Psoas muscle (tissue), 8 donors: ENCODE measurements around the gene ZFHX2. TPM values are rescaled to one million over a fixed set of nuclear protein-coding genes. Genes with fewer than 3 reads are reported as not detected.
"Not testable (repeated sequence)": the region's sequence is repeated elsewhere in the genome, so short reads cannot be mapped to it uniquely, and the experiment has no call there.

ENCODE experiments used
- ATAC-seq, 4 donors: fragments of 200-7000 bp; cut with Tn5 transposase; one replicate each; pipeline ENCODE4 v1.9.1; 2020; ENCODE audit warnings: moderate library complexity in 3 of 4, mild to moderate bottlenecking in 2 of 4
- DNase-seq, 2 donors: peaks; one replicate each; pipeline ENCODE4 v3.0.0-alpha.2; 2020
- H3K27ac ChIP-seq: fragments of 200-600 bp; one replicate; pipeline ENCODE4 v1.8.0; 2022
- H3K27me3 ChIP-seq, 3 donors: fragments of 200-600 bp in 1 of 3; one replicate each; pipeline versions ENCODE4 v1.6.1 to v1.8.0; 2013 to 2022; ENCODE audit warnings: low read length in 2 of 3, mild to moderate bottlenecking in 2 of 3, moderate library complexity in 1 of 3; ENCODE audit not compliant: insufficient read depth in 3 of 3
- H3K36me3 ChIP-seq, 2 donors: fragments of 200-600 bp in 1 of 2; one replicate each; pipeline versions ENCODE4 v1.6.1 to v1.8.0; 2013 to 2022; ENCODE audit warnings: low read depth in 1 of 2, mild to moderate bottlenecking in 1 of 2, moderate library complexity in 1 of 2; ENCODE audit not compliant: insufficient read depth in 1 of 2
- H3K4me1 ChIP-seq: fragments of 200-600 bp; one replicate; pipeline ENCODE4 v1.8.0; 2022
- H3K4me3 ChIP-seq: fragments of 200-600 bp; one replicate; pipeline ENCODE4 v1.8.0; 2022; ENCODE audit warnings: mild to moderate bottlenecking
- H3K9me3 ChIP-seq: fragments of 200-600 bp; one replicate; pipeline ENCODE4 v1.8.0; 2022
- WGBS, 3 donors: extraction: QIAGEN DNeasy Blood & Tissue Kit; methylation state at CpG; one replicate each; pipeline versions ENCODE4 v1.1.6 to v1.1.7; 2013; 5-methylcytosine and 5-hydroxymethylcytosine counted together
- intact Hi-C, 2 donors: fragments of 100-400 bp; cut with DNase I; formaldehyde crosslinking; loops; one replicate each; pipeline versions ENCODE4 v1.11.0 to v1.14.2; 2022
- long read RNA-seq, 2 donors: library from polyadenylated mRNA; unstranded; transcript quantifications; one replicate each; pipeline ENCODE4 v2.0.0, GENCODE V29; 2021
- polyA plus RNA-seq, 3 donors: library from polyadenylated mRNA; stranded (reverse); fragments of 200-250 nt; gene quantifications; one replicate each; pipeline ENCODE4 v1.2.3, GENCODE V29; 2013
- total RNA-seq, 4 donors: library from RNA; stranded (reverse); fragmentation: NEBNext Ultra II Directional in 2 of 4; extraction: Animal tissue kit (Norgen Biotek cat#: 25700) in 2 of 4; gene quantifications; one replicate each; pipeline versions ENCODE4 v1.2.1 to v1.2.4, GENCODE V29; 2021 to 2023
- TF ChIP-seq, protein P1 (sequence below): fragments of 200-600 bp; IDR thresholded peaks from one replicate; pipeline ENCODE4 v1.8.0; 2022; ENCODE audit warnings: antibody characterized with exemption
- donor health status: healthy with polysubstance abuse.
- donor health status: DM: no; HTN: no; CAD: no; lungs with moderate emphysema.
- donor health status: Bipolar disorder and iron deficiency.
- donor health status: healthy.
- donor health status: DM: yes; HTN: yes; CAD: no.
- donor health status: DM: no; HTN: no; CAD: no.
- donor health status: DM: no; HTN: no; CAD: no.
- donor health status: DM: yes; HTN: yes; CAD: no.

Gene ZFHX2
- total RNA-seq (1 to 10 TPM in 1 of 4 donors, under 1 TPM in 3; 0.39 to 2.9 (median 0.63) TPM), polyA plus RNA-seq (under 1 TPM; 0.11 to 0.71 (median 0.69) TPM)
- long read RNA-seq, donor 1, partial matches to known transcripts: 0 of 1 reads
- long read RNA-seq, donor 1, other reads (novel, unspliced or antisense): 1 of 1 reads
- long read RNA-seq, donor 2: 0 reads

DNA sequence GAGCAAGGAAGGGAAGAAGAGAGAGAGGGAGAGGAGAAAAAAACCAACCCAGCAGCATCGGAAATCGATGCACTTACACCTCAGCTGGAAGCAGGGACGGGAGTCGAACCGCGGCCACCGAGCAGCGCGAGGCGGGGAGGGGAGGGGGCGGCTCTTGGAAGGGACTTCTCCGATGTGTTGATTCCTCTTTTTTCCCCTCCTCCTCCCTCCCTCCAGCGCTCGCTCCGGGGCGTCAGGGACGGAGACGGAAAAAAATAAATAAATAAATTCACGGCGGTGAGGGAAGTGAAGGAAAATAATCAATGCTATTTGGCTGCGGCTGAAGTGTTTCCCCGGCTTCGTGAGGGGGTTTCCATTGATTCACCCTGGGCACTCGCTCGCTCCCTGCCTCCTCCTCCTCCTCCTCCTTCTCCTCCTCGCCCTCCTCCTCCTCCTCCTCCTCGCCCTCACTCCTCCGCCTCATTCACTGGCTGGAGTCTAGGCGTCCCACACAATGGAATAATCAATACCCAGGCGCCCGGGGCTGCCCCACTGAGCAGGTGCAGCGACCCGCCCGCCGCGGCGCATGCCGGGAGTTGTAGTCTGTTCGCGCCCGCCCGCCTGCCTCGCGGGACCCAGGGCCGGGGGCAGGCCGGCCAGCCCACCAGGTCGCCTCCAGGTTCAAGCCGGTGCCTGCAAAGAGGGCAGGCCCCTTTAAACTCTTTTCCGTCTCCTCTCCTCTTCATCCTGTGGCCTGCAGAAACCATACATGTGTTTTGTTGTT lies at the start of gene ZFHX2:
TSS of gene ZFHX2 (minus strand) at position 500 of the 763 bp plus-strand sequence. CDS start 16,440 bp downstream, outside the sequence.
- intact Hi-C loops: loop anchor here in 1 of 2 donors (10.0 kb wide), 1 partner anchor 227 kb away; the partner anchor contains the start of gene PABPN1
- no peaks in the 10 kb centered on the region for H3K36me3 ChIP-seq
- WGBS, 3 donors: 1% methylated on average over 38 to 48 of the region's 49 CpGs
- H3K9me3 ChIP-seq: no peaks in the 10 kb centered on the region
- TF ChIP-seq, protein P1, sequence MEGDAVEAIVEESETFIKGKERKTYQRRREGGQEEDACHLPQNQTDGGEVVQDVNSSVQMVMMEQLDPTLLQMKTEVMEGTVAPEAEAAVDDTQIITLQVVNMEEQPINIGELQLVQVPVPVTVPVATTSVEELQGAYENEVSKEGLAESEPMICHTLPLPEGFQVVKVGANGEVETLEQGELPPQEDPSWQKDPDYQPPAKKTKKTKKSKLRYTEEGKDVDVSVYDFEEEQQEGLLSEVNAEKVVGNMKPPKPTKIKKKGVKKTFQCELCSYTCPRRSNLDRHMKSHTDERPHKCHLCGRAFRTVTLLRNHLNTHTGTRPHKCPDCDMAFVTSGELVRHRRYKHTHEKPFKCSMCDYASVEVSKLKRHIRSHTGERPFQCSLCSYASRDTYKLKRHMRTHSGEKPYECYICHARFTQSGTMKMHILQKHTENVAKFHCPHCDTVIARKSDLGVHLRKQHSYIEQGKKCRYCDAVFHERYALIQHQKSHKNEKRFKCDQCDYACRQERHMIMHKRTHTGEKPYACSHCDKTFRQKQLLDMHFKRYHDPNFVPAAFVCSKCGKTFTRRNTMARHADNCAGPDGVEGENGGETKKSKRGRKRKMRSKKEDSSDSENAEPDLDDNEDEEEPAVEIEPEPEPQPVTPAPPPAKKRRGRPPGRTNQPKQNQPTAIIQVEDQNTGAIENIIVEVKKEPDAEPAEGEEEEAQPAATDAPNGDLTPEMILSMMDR: no peak
- peak within 1 kb of the TSS; percentile 85 for H3K4me3 ChIP-seq
- H3K27me3 ChIP-seq: peaks cover 0 to 5% (median 0%) of the 10 kb centered on the region in 3 donors
- peak; percentile 82 to 84 for DNase-seq
- ATAC-seq: peak; percentile 63 to 78 (median 70)
- peak within 1 kb of the TSS; percentile 56 for H3K27ac ChIP-seq
- H3K4me1 ChIP-seq: peaks cover 11% of the 10 kb centered on the region

GRCh38 chr14:23600806-23601205 lies 49.2 kb upstream of the ZFHX2 start:
- intact Hi-C loops: no loop called here
- TF ChIP-seq, protein P1: no peak
- Histone ChIP-seq H3K4me3 (no peak overlapping the region), H3K27ac (no peak overlapping the region), H3K9me3 (no peaks in the 10 kb centered on the region), H3K36me3 (no peaks in the 10 kb centered on the region), H3K4me1 (no peaks in the 10 kb centered on the region), H3K27me3 (peaks cover 0 to 7% (median 0%) of the 10 kb centered on the region in 3 donors)
- DNase-seq (no peak), ATAC-seq (no peak)
- WGBS, 3 donors: 96 to 100% (median 100%) methylated on average over 1 of the region's 1 CpG

- H3K27ac ChIP-seq: no peak overlapping the region
- ATAC-seq (no peak), DNase-seq (no peak)
- intact Hi-C loops: no loop called here
- H3K27me3 ChIP-seq: peaks cover 0 to 7% (median 0%) of the 10 kb centered on the region in 3 donors
- WGBS, 3 donors: 35 to 88% (median 86%) methylated on average over 2 of the region's 2 CpGs
- no peak overlapping the region for H3K4me3 ChIP-seq
- TF ChIP-seq, protein P1: no peak
- no peaks in the 10 kb centered on the region for H3K4me1 ChIP-seq
- no peaks in the 10 kb centered on the region for H3K9me3 ChIP-seq
- no peaks in the 10 kb centered on the region for H3K36me3 ChIP-seq
Observed at GRCh38 chr14:23600322-23600707, 48.8 kb upstream of the ZFHX2 start.

DNA sequence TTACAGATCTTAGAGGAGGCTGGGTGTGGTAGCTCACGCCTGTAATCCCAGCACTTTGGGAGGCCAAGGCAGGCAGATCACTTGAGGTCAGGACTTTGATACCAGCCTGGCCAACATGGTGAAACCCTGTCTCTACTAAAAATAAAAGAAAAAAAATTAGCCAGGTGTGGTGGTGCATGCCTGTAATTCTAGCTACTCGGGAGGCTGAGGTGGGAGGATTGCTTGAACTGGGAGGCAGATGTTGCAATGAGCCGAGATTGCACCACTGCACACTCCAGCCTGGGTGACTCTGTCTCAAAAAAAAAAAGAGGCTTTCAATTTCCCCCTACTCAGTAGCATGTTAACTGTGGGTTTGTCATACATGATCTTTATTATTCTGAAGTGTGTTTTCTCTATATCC lies 42.6 kb upstream of the ZFHX2 start:
- not testable (repeated sequence) for H3K9me3 ChIP-seq, H3K36me3 ChIP-seq, H3K27me3 ChIP-seq, DNase-seq, H3K27ac ChIP-seq, ATAC-seq, H3K4me1 ChIP-seq, H3K4me3 ChIP-seq
- intact Hi-C loops: loop anchor here in 1 of 2 donors (5.0 kb wide), 1 partner anchor 333 kb away; no protein-coding TSS in a partner anchor
- WGBS, 3 donors: 72 to 84% (median 73%) methylated on average over 3 of the region's 3 CpGs

GRCh38 chr14:23590198-23590597 lies 38.6 kb upstream of the ZFHX2 start:
- DNase-seq (no peak), ATAC-seq (no peak)
- peaks cover 0 to 9% (median 0%) of the 10 kb centered on the region in 3 donors for H3K27me3 ChIP-seq
- no peaks in the 10 kb centered on the region for H3K36me3 ChIP-seq
- WGBS, 3 donors: 83 to 86% (median 86%) methylated on average over 4 of the region's 4 CpGs
- intact Hi-C loops: loop anchor here in 1 of 2 donors (5.0 kb wide), 1 partner anchor 337 kb away; no protein-coding TSS in a partner anchor
- no peak overlapping the region for H3K4me3 ChIP-seq
- H3K9me3 ChIP-seq: no peaks in the 10 kb centered on the region
- H3K27ac ChIP-seq: no peak overlapping the region
- H3K4me1 ChIP-seq: no peaks in the 10 kb centered on the region
- TF ChIP-seq, protein P1: no peak
